HEK293 (cell line): ENCODE measurements around the gene PTPRR.

Source experiments
- CTCF ChIA-PET: fragments of 350-600 bp; formaldehyde crosslinking; extraction: SDS; loops from one replicate; lab custom pipeline; 2021; ENCODE audit warnings: antibody characterized with exemption; lab: Yijun Ruan, JAX
- POLR2A ChIA-PET: fragments of 300-600 bp; formaldehyde crosslinking; extraction: SDS; loops from one replicate; lab custom pipeline; 2020; ENCODE audit warnings: antibody characterized with exemption, inconsistent platforms; lab: Yijun Ruan, JAX
- H3K27ac ChIP-seq: fragments of 200-500 bp; sonication (Bioruptor generic); 2 replicates; pipeline ENCODE4 v1.5.1; 2014; ENCODE audit warnings: low read depth, low read length, control low read depth, inconsistent platforms; ENCODE audit errors: extremely low read depth
- H3K36me3 ChIP-seq, 2 experiments: fragments of 200-500 bp in 1 of 2; sonication (Bioruptor generic) in 1 of 2; 1 replicate in 1 of 2; 2 replicates in 1 of 2; pipeline ENCODE4 v1.5.1; 2014 to 2017; ENCODE audit warnings: inconsistent platforms in 2 of 2, low read length in 2 of 2; ENCODE audit not compliant: control insufficient read depth in 2 of 2, insufficient read depth in 1 of 2
- H3K4me1 ChIP-seq: fragments of 200-500 bp; sonication (Bioruptor generic); 2 replicates; pipeline ENCODE4 v1.5.1; 2014; ENCODE audit warnings: mild to moderate bottlenecking, low read length, inconsistent platforms; ENCODE audit not compliant: control insufficient read depth, insufficient read depth
- H3K4me3 ChIP-seq: 2 replicates; pipeline ENCODE4 v1.5.1; 2011; ENCODE audit warnings: low read depth, mild to moderate bottlenecking, control low read depth, low read length, moderate library complexity
- H3K9me3 ChIP-seq: fragments of 200-500 bp; sonication (Bioruptor generic); 2 replicates; pipeline ENCODE4 v1.5.1; 2014; ENCODE audit warnings: low read depth, low read length, inconsistent platforms; ENCODE audit not compliant: control insufficient read depth, insufficient read depth
- EGR2 ChIP-seq: fragments of 450-650 bp; formaldehyde crosslinking; IDR thresholded peaks from 2 replicates; pipeline ENCODE4 v1.5.1; 2016; ENCODE audit warnings: low read depth, missing biosample characterization, missing genetic modification characterization
- PRDM6 ChIP-seq: fragments of 450-650 bp; formaldehyde crosslinking; IDR thresholded peaks from 2 replicates; pipeline ENCODE4 v1.5.1; 2017; ENCODE audit warnings: missing biosample characterization, missing genetic modification characterization
- SCRT2 ChIP-seq: fragments of 450-650 bp; formaldehyde crosslinking; IDR thresholded peaks from 2 replicates; pipeline ENCODE4 v1.5.1; 2016; ENCODE audit warnings: missing biosample characterization, missing genetic modification characterization
- SETDB1 ChIP-seq: IDR thresholded peaks from one replicate; pipeline ENCODE4 v1.6.1; 2017; ENCODE audit warnings: mild to moderate bottlenecking, low read length, moderate library complexity, mixed read lengths; ENCODE audit not compliant: insufficient read length
- SP2 ChIP-seq: fragments of 450-650 bp; formaldehyde crosslinking; IDR thresholded peaks from 2 replicates; pipeline ENCODE4 v1.5.1; 2016; ENCODE audit warnings: missing biosample characterization, missing genetic modification characterization
- TRIM28 ChIP-seq: IDR thresholded peaks from 2 replicates; pipeline ENCODE4 v1.6.1; 2011; ENCODE audit warnings: low read length, control low read depth, borderline replicate concordance
- ZBTB7A ChIP-seq: fragments of 450-650 bp; formaldehyde crosslinking; IDR thresholded peaks from 2 replicates; pipeline ENCODE4 v1.5.1; 2016; ENCODE audit warnings: low read depth, missing biosample characterization, missing genetic modification characterization
- ZFP41 ChIP-seq: fragments of 450-650 bp; formaldehyde crosslinking; IDR thresholded peaks from 2 replicates; pipeline ENCODE4 v1.5.1; 2016; ENCODE audit warnings: missing biosample characterization, missing genetic modification characterization, borderline replicate concordance
- ZFP69B ChIP-seq: fragments of 450-650 bp; formaldehyde crosslinking; IDR thresholded peaks from 2 replicates; pipeline ENCODE4 v1.5.1; 2016; ENCODE audit warnings: missing biosample characterization, missing genetic modification characterization
- ZNF155 ChIP-seq: fragments of 450-650 bp; formaldehyde crosslinking; IDR thresholded peaks from 2 replicates; pipeline ENCODE4 v1.5.1; 2016; ENCODE audit warnings: missing biosample characterization, missing genetic modification characterization
- ZNF394 ChIP-seq: fragments of 450-650 bp; formaldehyde crosslinking; IDR thresholded peaks from 2 replicates; pipeline ENCODE4 v1.5.1; 2016; ENCODE audit warnings: missing biosample characterization, missing genetic modification characterization, mild to moderate bottlenecking, moderate library complexity, borderline replicate concordance
- ZNF48 ChIP-seq: fragments of 450-650 bp; formaldehyde crosslinking; IDR thresholded peaks from 2 replicates; pipeline ENCODE4 v1.5.1; 2016; ENCODE audit warnings: missing biosample characterization, missing genetic modification characterization
- ZNF621 ChIP-seq: fragments of 450-650 bp; formaldehyde crosslinking; IDR thresholded peaks from 2 replicates; pipeline ENCODE4 v1.5.1; 2017; ENCODE audit warnings: missing biosample characterization, missing genetic modification characterization
- ZNF76 ChIP-seq: fragments of 450-650 bp; formaldehyde crosslinking; IDR thresholded peaks from 2 replicates; pipeline ENCODE4; 2016; ENCODE audit warnings: low read depth, missing biosample characterization, missing genetic modification characterization, borderline replicate concordance
- ZSCAN16 ChIP-seq: fragments of 450-650 bp; formaldehyde crosslinking; IDR thresholded peaks from 2 replicates; pipeline ENCODE4 v1.5.1; 2016; ENCODE audit warnings: missing biosample characterization, missing genetic modification characterization
- TF ChIP-seq, protein P1 (sequence below): fragments of 450-650 bp; formaldehyde crosslinking; IDR thresholded peaks from 2 replicates; pipeline ENCODE4 v1.5.1; 2016; ENCODE audit warnings: missing biosample characterization, missing genetic modification characterization, borderline replicate concordance
- TF ChIP-seq, protein P2 (sequence below): fragments of 450-650 bp; formaldehyde crosslinking; IDR thresholded peaks from 2 replicates; pipeline ENCODE4 v1.5.1; 2016; ENCODE audit warnings: missing biosample characterization, missing genetic modification characterization

Gene PTPRR

DNA sequence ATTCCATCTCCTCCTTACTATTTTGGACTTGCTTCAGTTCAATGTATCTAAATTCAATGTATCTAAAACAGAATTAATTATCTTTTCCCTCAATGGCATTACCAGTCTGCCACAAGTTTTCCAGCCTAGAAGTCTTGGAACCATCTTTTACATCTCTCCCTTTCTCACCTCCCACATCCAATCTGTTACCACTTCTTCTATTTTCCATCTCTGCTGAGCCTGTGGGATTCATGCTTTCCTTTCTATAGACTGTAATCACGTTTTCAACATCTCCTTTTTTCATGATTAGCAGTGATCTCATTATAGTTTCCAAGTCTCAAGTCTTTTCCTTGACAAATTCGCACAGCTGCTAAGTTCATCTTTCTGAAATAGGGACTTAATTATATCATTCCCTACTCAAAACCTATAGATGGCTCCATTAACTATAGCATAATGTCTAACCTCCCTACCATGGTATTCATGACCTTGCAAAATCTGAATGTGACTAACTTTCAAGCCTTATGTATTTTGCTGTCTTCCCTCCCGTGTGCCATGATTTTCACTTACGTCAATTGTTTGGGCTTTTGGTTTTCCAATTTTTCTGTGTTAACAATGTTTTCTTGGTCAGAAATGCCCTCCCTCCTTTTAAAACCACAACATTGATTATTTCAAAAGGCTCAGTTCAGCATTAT is 262.8 kb downstream of the PTPRR start:
- Histone ChIP-seq H3K36me3 (no peaks in the 10 kb centered on the region), H3K9me3 (no peaks in the 10 kb centered on the region), H3K4me1 (peaks cover 6% of the 10 kb centered on the region)
- POLR2A ChIA-PET = no interaction called here
- no peak for TF ChIP-seq ZFP69B (tag by site-specific recombination)
- no peak for TF ChIP-seq EGR2 (tag by site-specific recombination)
- TF ChIP-seq ZFP41 (tag by site-specific recombination) = no peak
- TF ChIP-seq ZNF155 (tag by site-specific recombination) = no peak
- TF ChIP-seq ZNF48 (tag by site-specific recombination) = no peak
- no peak for TF ChIP-seq ZNF76 (tag by site-specific recombination)
- TF ChIP-seq, all 188 proteins: peak for 0
- Histone ChIP-seq H3K4me3 (no peak overlapping the region), H3K27ac (no peak overlapping the region)
- CTCF ChIA-PET = interaction anchor here (0.6 kb wide), 1 partner anchor 26 kb away, joined by 3 read pairs; no protein-coding TSS in a partner anchor

DNA sequence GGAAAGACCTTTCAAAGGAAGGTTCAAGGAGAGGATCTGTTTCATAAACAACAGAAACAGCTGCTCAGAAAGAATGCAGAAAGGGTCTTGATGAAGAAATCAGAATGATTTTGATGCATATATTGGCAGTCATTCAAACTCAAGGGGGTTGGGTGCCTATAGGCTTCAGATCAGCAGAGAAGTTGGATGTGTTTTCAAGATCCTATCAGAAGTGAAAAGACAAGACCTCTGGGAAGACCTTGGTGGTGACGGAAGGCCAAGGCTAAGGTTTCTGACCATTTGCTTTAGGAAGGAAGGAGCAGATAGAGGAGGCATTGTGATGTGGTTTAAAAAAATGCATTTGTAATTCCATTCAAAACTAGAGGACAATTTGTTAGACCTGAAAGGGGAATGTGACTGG is 268.1 kb downstream of the PTPRR start:
- TF ChIP-seq TRIM28 (no peak), PRDM6 (no peak), ZNF394 (no peak), SP2 (tag by site-specific recombination) (no peak), SCRT2 (tag by site-specific recombination) (no peak), ZBTB7A (tag by site-specific recombination) (no peak), ZFP41 (tag by site-specific recombination) (no peak), ZNF621 (tag by site-specific recombination) (no peak), ZSCAN16 (tag by site-specific recombination) (no peak), SETDB1 (no peak)
- TF ChIP-seq, protein P1, sequence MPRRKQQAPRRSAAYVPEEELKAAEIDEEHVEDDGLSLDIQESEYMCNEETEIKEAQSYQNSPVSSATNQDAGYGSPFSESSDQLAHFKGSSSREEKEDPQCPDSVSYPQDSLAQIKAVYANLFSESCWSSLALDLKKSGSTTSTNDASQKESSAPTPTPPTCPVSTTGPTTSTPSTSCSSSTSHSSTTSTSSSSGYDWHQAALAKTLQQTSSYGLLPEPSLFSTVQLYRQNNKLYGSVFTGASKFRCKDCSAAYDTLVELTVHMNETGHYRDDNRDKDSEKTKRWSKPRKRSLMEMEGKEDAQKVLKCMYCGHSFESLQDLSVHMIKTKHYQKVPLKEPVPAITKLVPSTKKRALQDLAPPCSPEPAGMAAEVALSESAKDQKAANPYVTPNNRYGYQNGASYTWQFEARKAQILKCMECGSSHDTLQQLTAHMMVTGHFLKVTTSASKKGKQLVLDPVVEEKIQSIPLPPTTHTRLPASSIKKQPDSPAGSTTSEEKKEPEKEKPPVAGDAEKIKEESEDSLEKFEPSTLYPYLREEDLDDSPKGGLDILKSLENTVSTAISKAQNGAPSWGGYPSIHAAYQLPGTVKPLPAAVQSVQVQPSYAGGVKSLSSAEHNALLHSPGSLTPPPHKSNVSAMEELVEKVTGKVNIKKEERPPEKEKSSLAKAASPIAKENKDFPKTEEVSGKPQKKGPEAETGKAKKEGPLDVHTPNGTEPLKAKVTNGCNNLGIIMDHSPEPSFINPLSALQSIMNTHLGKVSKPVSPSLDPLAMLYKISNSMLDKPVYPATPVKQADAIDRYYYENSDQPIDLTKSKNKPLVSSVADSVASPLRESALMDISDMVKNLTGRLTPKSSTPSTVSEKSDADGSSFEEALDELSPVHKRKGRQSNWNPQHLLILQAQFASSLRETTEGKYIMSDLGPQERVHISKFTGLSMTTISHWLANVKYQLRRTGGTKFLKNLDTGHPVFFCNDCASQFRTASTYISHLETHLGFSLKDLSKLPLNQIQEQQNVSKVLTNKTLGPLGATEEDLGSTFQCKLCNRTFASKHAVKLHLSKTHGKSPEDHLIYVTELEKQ (tag by site-specific recombination) = no peak
- TF ChIP-seq, protein P2, sequence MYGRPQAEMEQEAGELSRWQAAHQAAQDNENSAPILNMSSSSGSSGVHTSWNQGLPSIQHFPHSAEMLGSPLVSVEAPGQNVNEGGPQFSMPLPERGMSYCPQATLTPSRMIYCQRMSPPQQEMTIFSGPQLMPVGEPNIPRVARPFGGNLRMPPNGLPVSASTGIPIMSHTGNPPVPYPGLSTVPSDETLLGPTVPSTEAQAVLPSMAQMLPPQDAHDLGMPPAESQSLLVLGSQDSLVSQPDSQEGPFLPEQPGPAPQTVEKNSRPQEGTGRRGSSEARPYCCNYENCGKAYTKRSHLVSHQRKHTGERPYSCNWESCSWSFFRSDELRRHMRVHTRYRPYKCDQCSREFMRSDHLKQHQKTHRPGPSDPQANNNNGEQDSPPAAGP = no peak
- no peak overlapping the region for H3K4me3 ChIP-seq
- ChIA-PET POLR2A (no interaction called here), CTCF (interaction anchor here (0.6 to 1.4 kb wide), 3 partner anchors 19 to 784 kb away, joined by 3 to 4 read pairs (median 3); no protein-coding TSS in a partner anchor)
- H3K9me3 ChIP-seq = no peaks in the 10 kb centered on the region
- no peaks in the 10 kb centered on the region for H3K4me1 ChIP-seq
- H3K36me3 ChIP-seq = no peaks in the 10 kb centered on the region
- no peak overlapping the region for H3K27ac ChIP-seq
